DMS53 treated with DMSO at 0.1 percent for 48 hours (cell line): Measurements from ENCODE around the gene CAMK1G.
A peak's percentile ranks its signal among the peaks of the same experiment; 100 is the strongest.

Source experiments
- DNase-seq: peaks from one replicate; lab custom pipeline; 2025; ENCODE audit not compliant: unreplicated experiment; lab: John Stamatoyannopoulos, UW

CAMK1G gene

GRCh38 chr1:209564849-209565248 is 18.7 kb upstream of the CAMK1G start:
- no peak for DNase-seq

DNA sequence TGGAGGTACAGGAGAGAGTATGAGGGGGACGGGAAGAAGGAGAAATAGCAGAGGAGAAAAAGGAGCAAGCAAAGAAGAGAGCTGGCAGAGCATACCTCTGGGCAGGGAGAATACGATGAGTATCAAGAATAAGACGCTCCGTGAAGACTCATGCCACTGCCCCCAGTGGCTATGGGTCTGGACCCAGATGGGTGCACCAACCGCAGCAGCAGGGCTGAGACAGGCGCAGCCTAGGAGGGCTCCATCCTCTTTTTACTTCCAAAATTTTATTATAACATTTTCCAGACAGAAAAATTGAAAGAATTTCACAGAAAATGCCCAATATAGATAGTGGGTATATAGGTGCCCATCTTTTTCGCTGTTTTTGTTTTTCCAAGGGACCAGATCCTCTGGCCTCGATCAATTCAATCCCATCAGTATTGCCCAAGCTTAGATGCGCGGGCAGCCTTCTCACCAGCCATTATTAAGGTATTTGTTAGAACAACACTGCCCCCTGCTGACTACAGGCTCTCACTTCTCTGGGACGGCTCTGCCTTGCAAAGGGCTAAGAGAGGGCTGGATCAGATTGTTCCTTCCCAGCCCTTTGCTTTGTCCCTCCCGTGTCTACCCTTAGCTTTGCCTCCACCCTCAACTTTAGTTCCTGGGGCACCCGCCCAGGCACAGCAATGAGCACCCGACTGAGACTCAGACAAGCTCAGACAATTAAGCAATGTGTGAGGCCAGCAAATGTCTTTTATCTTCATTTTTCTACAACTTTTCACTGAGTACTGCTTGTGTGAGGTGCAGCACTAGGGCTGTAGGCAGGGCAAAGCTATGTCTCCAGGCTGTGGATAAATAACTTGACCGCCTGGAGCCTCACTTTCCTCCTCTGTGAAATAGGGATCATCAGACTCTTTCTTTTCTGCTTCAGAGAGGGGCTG is 17.5 kb upstream of the CAMK1G start:
- DNase-seq: peak; percentile 85

GRCh38 chr1:209567698-209568175 is 15.8 kb upstream of the CAMK1G start:
- no peak for DNase-seq

- DNase-seq: peak; percentile 89
Observed at GRCh38 chr1:209569455-209570207, 13.9 kb upstream of the CAMK1G start.

GRCh38 chr1:209570743-209571142 is 12.8 kb upstream of the CAMK1G start:
- DNase-seq: no peak

GRCh38 chr1:209576392-209577197 is 6.9 kb upstream of the CAMK1G start:
- DNase-seq: peak; percentile 62

DNA sequence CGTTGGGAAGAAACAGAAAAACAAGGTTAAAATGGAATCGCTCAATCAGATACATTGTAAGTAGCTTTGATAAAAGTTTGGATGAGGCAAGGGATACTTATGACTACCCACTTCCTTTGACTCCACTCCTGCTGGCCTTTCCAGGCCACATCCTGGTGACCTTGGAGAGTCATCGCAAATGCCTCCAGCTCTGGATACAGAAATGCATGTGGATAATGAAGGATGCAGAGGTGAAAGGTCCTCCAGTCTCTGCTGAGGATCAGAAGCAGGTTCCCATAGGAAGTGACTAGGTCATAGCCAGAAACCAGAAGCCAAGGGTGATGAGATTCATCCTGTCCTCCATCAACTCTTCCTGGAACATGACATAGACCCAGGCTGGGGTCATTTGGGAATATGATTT is 6.2 kb upstream of the CAMK1G start:
- DNase-seq: no peak

DNA sequence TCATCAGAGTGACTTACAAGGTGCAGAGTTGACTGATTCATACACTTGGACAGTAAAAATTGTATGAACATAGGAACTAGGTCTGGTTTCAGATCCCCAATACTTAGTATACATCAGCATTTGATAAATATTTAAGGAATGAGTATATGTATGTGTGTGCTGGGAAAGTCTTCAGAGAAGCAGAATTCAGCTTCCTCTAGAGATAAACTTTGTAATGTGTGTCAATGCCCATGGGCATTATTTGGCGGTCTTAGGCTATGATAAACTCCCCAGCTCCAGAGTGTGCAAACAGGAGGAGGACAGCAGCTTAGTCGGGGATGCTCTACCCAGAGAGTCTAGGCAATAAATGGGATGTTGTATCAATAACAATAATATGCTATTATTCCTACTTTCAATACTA is 2.9 kb upstream of the CAMK1G start:
- no peak for DNase-seq

- DNase-seq: no peak
Observed at GRCh38 chr1:209584231-209584672, 738 bp downstream of the CAMK1G start.

DNA sequence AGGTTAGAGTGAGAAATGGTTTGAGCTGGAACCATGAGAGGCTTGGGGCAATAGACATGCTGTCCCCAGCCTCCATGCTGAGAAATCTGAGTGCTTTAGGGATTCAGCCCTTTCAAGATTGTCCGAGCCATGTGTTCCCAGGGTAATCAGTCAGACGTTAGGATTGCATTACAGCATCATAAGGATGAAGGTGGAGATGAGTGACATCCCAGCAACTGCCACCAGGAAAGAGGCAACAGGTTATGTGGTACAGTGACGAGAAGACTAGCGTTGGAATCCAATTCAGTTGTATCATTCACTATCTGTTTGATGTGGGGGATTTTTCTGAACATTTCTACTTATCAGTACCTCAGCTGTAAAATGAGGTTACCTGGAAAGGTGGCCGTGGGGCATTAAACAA is 1.7 kb downstream of the CAMK1G start:
- DNase-seq: no peak

DNA sequence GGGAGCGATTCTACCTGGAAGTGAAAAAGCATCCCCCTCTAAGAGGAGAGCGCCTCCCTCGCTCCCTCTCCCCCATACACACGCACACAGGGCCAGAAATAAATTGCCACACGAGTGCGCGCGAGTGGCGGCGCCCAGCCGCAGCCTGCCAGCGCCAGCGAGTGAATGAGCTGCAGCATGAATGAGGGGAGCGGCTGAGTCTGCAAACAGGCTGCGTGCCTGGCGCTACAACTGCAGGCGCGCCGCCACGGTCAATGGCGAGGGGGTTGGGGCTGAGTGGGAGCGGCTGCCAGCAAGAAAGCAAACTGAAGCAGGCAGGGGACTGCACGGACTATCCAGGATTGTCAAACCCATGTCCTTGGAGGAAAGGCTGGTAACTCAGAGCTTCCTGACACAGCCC is 2.2 kb downstream of the CAMK1G start:
- no peak for DNase-seq

GRCh38 chr1:209586221-209586740 is 2.8 kb downstream of the CAMK1G start:
- DNase-seq: no peak

GRCh38 chr1:209587789-209588188 is 4.3 kb downstream of the CAMK1G start:
- DNase-seq: no peak

- no peak for DNase-seq
Observed at GRCh38 chr1:209589440-209589839, 5.9 kb downstream of the CAMK1G start.

GRCh38 chr1:209589863-209590262 is 6.3 kb downstream of the CAMK1G start:
- DNase-seq: no peak

DNA sequence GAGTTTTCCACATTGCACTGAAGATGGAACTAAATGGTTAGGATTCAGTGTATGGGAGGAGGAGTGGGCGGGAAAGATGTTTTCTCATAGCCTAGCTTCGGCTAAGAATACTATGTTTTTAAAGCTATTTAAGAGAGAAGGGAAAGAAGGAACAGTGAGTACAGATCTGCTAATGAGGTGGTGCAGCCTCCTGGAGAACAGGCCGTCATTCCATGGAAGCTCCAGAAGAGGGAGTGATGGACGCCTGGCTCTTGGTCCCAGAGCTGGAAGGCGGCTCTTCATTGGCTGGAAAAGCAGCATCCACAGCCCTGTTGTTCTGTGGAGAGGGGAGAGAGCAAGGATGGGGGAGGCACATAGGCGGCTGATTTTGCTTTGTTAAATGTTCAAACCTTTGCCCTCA is 6.9 kb downstream of the CAMK1G start:
- DNase-seq: peak; percentile 42

GRCh38 chr1:209593747-209594146 is 10.2 kb downstream of the CAMK1G start:
- DNase-seq: no peak

DNA sequence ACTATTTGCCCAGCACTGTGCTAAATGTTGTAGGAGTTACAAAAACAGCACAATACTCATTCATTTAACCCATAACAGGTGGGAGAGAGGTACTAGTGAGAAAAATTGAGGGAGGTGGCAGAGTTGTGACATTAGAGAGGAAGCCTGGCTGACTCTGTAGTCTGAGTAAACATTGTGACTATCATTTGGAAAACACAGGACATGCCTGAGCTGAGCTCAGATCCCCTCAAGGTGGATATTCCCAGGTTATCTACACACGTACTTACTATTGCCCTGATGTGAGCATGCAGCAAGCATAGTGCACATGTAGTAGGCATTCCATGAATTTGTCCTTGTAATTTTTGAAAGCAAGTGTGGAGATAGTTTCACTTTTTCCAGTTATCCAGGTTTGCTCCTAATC is 10.9 kb downstream of the CAMK1G start:
- DNase-seq: peak; percentile 32

GRCh38 chr1:209595028-209595427 is 11.5 kb downstream of the CAMK1G start:
- DNase-seq: no peak

GRCh38 chr1:209595599-209596285 is 12.2 kb downstream of the CAMK1G start:
- no peak for DNase-seq
